SIG-M5 treated with dmso at 0.1 percent for 504 hours (cell line): ENCODE measurements around the gene ALDH3B2.
"Not testable (repeated sequence)": the region's sequence is repeated elsewhere in the genome, so short reads cannot be mapped to it uniquely, and the experiment has no call there.

Experiments used
- DNase-seq: peaks from one replicate; lab custom pipeline; 2025; ENCODE audit not compliant: unreplicated experiment; lab: John Stamatoyannopoulos, UW

ALDH3B2 gene

DNA sequence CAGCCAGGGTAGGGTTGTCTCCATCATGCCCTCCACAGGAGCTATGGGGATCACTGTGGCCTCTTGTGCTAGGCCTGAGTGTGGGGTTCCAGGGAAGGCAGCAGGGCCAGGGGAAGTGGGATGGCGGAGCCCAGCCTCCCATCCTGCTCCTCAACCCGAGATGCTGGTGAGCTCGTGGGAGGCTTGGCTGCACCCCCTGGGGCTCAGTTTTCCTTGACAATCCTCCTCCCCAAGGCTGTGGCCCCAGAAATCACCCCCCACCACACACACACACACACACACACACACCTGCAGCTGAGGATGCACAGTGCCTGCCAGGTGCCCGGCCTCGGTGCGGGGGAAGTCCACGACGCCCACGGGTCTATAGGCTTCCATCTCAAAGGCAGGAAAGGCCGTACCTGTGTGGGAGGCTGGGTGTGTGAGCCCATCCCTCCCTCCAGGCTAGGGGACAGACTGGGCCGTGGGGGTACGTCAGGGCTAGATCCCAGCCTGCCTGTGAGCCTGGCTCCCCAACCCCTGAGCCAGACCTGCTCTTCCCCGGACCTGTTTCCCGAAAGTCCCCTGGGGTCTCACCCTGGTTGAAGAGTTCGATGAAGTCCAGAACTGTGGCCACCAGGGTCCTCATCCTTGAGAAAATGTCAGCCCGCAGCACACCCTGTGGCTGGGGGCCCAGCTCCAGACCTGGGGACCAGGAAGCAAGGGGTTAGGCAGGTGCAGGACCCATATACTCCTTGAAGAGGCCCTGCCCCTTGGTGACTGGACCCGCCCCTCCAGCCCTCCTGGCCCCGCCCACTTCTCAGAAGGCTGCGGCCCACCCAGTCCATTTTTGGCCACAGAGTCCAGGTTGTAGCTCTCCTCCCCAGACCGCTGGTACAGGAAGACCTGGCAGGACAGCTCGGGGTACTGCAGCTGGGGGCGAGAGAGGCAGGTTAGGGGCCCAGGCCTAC lies 29.7 kb downstream of the ALDH3B2 start:
- no peak for DNase-seq

DNA sequence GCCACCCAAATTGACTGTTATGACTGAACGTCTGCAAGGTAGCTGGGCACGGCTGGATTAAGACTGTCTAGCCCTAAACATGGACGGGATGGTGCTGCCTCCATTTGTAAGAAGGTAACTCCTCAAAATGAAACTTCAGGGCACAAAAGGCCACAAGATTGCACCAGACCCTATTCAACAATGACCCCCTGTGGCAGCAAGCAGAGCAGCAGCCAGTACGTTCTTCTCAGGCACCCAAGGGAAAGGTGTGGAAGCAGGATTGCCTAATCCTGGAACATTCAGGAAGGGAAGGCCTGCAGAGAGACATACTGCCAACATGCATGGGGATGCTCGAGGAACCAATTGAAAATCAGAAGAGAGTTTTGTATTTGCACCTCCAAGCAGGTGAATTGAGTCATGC lies 30.4 kb downstream of the ALDH3B2 start:
- DNase-seq, result no peak

DNA sequence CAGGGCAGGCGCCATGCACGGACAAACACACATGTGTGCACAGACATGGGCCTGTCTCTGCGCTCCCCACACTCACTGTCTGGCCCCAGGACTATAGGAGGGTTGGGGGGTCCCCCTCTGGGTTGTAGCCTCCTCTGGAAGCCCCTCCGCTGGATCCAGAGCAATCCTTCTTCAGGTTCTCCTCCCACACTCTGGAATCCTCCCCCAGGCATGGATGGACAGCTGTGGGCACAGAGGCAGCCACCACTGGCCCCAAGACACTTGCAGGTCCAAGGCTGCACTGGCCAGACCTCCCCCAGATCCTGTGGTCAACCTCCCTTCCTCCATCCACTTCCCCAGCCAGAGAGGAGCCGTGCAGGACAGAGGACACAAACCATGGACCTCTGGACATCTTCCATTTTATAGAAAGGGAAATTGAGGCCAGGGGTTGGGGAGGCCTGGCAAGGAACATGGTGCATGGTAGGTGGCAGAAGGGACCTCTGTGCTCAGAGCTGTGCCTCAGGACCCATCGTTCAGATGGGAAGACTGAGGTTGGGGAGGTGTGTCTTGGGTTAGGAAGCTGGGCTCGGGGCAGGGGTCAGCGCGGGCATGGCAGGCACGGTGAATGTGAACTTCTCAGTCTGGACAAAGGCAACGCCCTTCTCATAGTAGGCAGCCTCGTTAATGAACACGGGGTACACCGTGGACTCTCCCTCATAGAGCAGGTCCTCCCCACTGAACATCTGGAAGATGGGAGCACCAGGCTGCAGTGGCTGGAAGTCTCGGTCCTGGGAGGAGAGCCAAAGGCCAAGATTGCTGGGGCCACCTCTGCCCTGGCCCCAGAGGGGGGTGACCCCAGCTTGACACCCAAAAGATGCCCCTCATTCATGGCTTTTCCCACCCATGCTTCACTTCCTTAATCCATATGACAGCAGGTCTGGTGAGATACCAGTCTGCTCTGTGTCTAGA lies 32.0 kb downstream of the ALDH3B2 start:
- no peak for DNase-seq

DNA sequence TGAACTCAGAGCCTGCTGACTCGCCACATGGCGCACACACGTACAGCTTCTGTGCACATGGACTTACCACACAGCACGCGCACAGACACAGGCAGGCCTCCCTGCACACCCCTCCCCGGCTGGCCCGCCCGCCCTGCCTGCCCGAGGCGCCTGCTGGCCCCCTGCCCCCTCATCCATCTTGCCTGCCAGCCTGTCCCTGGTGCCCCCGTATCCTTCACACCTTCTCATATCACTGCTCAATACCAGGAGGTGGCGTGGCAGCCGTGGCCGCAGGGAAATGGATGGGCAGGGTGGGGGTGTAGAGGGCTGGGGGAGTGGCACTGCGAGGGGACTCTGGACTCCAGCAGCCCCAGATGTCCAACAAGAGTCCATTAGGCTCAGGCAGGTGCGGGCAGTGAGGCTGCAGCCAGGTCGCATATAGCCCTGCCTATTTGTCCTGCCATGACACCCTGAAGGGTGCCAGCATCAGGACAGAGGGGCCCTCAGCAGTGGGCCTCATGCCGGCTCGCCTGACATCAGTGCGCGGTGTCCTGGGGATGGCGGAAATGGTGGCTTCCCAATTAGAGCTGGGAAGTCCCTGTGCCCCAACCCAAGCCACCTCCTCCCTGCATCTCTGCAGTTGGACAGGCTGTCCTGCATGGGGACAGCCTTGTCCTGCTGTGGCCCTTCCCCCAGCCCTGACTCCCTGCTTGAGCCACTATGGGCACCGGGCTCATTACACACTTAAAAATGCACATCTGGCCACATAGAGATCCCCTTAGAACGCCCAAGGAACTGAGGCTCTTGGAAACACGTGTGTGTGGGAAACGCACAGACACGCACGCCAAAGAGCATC lies 32.9 kb downstream of the ALDH3B2 start:
- DNase-seq, result no peak

DNA sequence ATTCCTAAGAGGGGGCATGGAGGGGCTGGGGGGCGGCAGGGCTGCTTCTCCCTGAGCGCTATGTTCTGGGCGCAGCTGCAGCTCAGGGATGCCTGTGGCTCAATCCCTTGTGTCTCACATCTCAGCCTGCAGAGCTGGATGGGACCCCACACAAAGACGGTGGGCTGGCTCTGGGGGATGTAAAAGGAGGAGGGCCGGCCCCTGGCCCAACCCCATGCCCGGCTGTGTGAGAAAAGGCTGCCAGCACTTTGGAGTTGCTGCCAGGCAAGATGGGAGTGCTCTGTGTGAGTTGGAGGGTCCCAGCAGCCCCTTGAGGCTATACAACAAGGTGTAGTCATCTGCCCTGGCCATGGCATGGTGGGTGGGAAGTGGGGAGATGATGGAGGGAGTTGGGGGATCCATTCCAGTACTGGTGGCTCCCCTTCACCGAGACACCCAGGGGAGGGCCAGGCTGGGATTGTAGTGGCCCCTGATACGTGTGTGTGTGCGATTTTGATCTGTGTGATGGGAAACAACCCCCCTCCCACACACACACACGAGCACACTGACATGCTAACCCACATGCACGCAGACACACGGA lies 33.6 kb downstream of the ALDH3B2 start:
- no peak for DNase-seq

DNA sequence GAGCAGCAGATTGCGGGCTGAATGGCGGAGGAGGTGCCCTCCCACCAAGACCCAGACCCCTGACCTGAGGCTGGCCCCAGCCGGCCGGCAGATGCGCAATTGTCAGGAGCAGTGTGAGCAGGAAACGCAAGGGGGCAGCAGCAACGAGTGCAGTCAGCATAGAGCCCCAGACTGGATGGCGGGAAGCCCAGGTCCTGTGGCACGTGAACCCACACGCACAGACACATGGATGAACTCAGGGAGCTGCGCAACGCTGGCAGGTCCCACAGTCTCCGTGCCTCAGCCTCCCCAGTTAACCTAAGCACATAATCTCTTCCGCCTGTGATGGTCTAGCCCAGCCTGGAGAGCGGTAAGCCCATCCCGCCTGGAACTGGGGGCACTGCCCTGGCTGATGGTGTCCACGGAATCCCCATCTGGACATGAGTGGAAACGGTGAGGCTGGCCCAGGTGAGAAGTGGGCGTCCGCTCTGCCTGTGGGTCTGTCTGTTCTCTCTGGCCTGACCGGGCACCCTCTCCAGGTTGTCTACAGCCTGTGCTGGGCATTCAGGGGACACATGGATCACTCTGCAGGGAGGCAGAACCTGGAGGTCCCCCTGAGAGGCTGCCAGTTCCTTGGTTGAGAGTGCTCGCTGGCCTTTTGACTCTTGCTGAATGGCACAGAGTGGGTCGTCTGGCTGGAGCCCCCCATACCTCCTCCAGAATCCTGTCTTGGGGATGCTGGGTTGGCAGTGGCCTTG lies 34.2 kb downstream of the ALDH3B2 start:
- DNase-seq, result peak; percentile 68

DNA sequence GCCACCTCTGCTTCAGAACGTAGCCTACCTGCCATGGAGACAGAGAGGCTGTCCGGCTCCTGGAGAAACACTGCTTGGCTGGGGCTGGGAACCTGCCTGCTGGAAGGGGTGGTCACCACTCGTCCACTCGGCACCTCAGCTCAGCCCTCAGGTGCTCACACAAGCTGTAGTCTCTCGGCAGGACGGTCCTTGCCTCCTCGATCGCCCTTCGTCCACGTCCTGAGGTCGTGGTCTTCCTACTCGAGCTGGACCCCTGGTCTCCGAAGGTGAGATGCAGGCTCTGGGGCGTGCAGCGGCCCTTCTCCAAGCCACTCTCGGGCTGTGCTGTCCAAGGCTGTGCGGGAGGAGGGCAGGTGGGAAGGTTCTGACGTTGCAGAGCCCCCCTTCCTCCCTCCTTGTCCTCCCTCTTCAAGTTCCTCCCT lies 35.0 kb downstream of the ALDH3B2 start, which contains the start of gene TBX10:
TSS of gene TBX10 (minus strand) at position 326 of the 422 bp plus-strand sequence. CDS start at position 35, 291 bp downstream.
- no peak for DNase-seq

DNA sequence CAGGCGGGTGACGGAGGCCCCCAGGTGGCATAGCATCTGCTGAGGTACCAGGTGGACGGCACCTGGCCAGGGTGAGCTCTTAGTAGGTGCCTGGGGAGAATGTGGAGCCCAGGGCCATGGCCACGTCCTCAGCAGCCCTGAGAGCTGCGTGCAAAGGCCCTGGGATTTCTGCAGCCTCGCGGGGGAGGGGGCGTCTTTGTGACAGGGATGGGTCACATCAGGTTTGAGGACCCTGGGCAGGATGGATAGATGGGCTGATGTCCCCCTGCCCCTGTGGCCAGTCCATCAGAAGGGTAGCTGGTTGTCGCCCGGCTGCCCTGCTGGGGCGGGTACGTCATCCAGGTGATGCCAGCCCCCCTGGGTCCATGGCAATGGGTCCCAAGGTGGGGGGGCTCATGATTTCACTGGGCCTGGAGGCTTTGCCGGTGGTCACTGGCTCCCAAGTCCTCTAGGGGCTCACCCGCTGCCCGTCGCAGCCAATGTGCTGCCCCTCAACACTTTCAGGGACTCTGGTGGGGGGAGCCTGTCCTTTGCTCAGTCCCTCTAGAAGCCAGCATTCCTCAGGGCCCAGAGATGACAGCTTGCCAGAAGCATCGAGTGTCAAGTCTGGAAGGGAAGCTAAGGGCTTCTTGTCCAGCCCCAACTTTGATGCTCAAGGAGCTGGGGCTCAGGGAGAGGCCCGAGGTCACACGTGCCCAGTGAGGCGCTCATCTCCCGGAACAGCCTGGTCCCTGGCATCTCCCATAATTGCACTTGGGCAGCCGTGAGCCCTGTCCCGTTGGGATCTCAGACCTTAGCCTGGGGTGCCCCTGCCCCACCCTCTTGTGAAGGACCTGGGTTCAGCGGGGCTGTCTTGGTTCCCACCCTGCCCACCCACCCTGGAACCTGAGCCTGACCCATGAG lies 35.6 kb downstream of the ALDH3B2 start:
- DNase-seq, result no peak

DNA sequence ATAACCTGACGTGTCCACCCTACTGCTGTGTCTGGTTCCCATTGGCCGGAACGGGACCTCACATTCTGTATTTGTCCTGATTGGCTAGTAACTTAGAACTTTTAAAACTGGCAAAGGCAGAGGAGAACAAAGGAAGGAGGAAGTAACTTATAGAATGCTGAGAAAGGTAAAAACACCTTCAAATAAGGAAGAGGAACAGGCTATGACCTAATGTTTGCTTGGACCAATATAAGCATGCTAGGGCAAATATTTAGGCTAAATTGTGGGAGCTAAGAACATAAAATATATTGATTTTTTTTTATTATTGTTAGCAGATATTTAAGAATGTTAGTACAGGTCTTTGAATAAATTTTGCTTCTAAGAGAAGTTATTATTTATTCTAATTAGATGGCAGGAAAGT lies 37.0 kb downstream of the ALDH3B2 start:
- DNase-seq, result not testable (repeated sequence)

DNA sequence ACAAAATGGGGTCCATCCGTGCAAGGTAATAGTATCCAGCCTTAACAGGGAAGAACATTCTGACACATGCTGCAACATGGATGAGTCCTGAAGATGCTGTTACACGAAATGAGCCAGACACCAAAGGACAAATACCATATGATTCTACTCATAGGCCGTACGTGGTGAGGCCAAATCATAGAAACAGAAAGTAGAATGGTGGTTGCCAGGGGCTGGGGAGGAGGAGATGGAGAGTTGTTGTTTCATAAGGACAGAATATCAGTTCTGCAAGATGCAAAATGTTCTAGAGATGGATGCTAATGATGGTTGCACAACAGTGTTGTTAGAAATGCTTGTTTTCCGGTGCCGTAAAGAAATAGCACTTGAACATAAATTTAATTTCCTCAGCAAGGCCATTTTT lies 37.5 kb downstream of the ALDH3B2 start:
- DNase-seq, result no peak

DNA sequence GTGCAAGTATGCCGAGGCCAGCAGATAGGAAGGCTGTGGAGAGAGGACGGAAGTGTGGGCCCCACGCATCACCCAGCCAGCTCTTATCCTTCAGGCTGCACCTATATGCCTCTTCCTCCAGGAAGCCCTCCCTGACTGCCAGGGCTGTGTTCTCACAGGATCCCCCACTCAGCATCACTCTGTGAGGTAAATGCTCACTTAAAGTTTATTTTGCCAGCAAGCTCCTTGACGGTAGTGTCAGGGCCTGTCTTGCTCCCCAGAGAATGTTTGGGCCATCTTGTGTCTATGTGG lies 39.2 kb downstream of the ALDH3B2 start:
- no peak for DNase-seq

DNA sequence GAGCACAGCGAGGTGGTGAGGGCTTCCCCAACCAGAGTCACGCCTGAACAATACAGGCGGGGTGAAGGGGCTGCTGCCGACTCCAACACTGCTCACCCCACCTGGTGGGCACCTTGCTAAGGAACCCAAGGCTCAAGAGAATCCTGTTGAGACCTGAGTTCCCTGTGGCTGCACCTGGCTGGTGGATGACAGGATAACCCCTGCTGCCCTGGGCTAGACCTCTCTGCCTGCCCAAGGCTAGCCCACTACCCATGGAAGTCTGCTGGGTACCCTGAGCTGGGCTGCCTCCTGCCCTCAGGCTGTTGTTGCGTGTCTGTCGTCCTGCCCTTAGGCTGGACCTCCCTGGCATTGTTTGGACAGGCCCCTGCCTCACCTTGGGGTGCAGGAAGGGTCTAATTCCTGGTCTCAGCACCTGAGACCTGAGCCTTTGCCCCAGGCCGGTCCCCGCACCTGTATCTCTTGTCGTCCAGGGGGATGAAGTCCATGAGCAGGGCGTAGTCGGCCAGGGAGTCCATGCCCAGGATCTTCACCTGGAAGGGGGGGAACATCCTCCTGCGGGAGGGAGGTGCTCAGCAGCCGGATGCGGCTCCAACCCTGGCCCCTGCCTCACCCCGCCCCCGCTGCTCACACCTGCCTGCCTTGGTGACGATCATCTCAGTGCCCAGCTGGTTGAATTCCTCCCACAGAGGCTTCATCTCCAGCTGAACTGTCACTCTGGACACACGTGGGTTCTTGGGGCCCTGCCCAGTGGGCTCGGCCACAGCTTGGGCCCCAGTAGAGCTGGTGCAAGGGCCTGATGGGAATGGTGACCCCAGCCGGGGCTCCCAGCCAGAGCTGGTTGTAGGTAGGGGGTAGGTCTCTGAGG lies 39.8 kb downstream of the ALDH3B2 start:
- DNase-seq, result no peak

DNA sequence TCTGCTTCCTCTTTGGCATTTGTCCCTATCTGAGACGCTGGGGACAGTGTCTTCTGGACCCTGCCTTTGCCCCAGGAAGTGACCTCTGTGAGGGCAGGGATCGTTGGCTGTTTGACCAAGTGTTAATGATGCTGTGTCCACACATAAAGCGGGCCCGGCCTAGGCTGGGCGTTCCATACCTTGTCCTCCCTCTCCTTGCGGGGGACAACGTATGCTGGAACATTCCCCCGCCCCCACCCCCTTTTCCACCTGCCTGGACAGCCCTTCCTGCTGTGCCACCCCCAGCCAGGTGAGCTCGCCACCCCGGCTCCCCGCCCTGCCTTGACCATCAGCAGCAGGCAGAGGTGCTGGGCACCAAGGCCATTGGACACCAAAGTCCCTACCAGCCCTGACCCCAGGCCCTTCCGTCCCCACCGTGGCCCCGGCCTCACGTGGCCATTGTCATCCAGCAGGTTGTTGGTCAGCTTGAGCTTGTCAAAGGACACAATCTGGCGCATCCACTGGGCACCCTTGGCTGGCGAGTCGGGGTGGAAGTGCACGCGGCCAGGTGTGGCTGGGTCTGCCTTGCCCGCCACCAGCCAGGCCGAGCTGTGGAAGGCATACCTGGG lies 40.6 kb downstream of the ALDH3B2 start:
- DNase-seq, result no peak

DNA sequence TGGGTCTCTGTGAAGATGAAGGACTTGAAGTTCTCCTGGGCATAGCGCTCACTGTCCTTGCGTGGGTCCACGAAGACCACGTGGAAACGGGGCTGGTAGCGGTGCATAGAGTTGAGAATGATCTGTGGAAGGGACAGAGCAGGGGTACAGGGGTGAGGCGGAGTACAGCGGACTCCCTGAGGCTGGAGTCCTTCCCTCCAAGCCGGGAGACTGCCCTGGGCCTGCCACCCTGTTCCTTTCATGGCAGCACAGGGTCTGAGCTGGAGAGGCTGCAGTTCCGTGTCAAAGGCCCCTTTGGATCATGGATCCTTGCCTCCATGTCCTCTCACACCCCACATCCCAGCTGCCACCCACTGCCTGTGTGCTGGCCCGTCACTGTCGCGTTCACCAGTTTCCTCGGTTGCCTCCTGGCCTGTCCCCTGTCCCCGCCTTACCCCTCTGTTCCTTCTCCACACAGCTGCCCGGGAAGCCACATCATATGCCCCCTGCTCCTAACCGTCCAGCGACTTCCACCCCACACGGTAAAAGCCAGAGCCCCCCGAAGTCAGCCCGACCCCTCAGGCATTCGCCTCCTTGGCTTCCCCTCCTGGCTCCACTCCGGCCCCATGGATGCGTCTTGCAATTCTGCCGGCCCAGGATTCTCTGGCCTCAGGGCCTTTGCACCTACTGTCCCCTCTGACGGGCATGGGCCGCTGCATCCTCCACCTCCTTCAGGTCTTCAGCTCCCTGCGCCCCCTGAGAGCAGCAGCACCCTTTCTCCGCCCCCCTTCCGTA lies 41.3 kb downstream of the ALDH3B2 start:
- no peak for DNase-seq

DNA sequence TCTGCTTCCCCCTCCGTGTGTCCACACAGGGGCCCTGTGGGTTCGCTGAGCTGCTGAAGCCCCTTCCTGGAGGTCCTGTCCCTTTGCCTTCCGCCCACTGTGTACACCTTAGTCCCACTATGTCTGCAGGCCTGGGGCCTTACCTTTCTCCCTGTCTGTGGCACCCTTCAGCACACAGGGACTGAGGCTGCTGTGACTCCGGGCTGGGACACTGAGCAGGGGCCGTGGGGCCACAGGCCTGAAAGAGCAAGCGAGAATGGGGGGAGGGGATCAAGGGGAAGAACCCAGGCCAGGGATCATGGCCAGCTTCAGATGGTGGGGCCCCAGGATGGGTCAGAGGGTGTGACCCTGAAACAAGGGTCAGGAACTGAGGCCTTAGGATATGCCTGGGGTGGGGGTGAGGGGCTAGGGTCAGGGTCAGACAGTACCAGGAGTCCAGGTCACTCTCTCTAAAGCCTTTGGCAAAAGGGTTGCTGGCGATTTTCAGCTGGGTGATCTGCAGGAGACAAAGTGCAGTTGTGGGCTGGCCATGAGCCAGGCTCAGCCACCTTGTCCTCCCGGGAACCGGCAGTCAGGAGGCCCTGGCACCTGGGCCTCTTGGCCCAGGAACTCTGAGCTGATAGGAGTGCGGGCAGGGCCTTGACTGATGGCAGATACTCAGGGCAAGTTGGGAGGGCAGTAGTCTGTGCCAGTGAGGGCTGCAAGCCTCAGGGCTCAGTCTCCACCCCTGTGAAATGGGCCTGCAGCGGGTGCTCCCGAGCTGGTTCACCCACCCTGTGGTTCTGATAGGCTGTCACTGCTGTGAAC lies 42.0 kb downstream of the ALDH3B2 start:
- DNase-seq, result no peak

DNA sequence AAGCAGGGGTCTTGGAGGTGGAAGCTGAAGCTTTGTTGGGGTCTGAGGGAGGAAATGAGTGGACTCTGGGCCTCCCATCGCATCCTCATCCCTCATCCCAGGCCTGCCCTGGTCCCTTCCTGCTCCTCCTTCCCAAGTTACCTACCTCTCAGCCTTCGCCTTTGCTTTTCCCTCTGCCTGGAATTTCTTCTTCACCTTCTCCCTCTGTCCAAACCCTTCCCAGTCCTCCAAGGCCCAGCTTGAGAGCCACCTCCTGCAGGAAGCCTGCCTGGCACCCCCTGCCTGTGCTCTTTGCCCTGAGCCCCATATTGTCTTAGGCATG lies 42.6 kb downstream of the ALDH3B2 start:
- no peak for DNase-seq
